ENCODE data around the gene FAT4.

The FAT4 gene

GRCh38 chr4:125325733-125326132, 11.0 kb downstream of the FAT4 start:
- no peaks in the 10 kb centered on the region for H3K27me3 ChIP-seq (ENCODE audit: insufficient read depth, low read length, poor library complexity)
- H2AFZ ChIP-seq (ENCODE audit: low read depth, low read length) = no peak overlapping the region
- no peaks in the 10 kb centered on the region for H3K9me3 ChIP-seq (ENCODE audit: insufficient read depth, low read length, severe bottlenecking)
- H4K20me1 ChIP-seq (ENCODE audit: insufficient read depth, low read length) = no peaks in the 10 kb centered on the region
- H3K36me3 ChIP-seq (ENCODE audit: insufficient read depth, low read length) = no peaks in the 10 kb centered on the region
- H3K79me2 ChIP-seq (ENCODE audit: insufficient read depth, low read length) = no peaks in the 10 kb centered on the region
- H3K4me2 ChIP-seq (ENCODE audit: insufficient read depth, low read length) = no peak overlapping the region
- H3K4me1 ChIP-seq (ENCODE audit: insufficient read depth, low read length) = no peaks in the 10 kb centered on the region
- no peak overlapping the region for H3K4me3 ChIP-seq (ENCODE audit: low read depth in 1 of 2, low read length in 2 of 2)
- no peak overlapping the region for H3K9ac ChIP-seq (ENCODE audit: low read depth, low read length)
- H3K27ac ChIP-seq (ENCODE audit: low read length) = no peak overlapping the region
- no peak for TF ChIP-seq EZH2 (IDR thresholded peaks at IDR 0.05; ENCODE audit: borderline replicate concordance, low read depth, low read length, severe bottlenecking)
- TF ChIP-seq, protein P1, sequence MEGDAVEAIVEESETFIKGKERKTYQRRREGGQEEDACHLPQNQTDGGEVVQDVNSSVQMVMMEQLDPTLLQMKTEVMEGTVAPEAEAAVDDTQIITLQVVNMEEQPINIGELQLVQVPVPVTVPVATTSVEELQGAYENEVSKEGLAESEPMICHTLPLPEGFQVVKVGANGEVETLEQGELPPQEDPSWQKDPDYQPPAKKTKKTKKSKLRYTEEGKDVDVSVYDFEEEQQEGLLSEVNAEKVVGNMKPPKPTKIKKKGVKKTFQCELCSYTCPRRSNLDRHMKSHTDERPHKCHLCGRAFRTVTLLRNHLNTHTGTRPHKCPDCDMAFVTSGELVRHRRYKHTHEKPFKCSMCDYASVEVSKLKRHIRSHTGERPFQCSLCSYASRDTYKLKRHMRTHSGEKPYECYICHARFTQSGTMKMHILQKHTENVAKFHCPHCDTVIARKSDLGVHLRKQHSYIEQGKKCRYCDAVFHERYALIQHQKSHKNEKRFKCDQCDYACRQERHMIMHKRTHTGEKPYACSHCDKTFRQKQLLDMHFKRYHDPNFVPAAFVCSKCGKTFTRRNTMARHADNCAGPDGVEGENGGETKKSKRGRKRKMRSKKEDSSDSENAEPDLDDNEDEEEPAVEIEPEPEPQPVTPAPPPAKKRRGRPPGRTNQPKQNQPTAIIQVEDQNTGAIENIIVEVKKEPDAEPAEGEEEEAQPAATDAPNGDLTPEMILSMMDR (IDR thresholded peaks at IDR 0.05; ENCODE audit: borderline replicate concordance, extremely low read depth, low read length, poor library complexity, severe bottlenecking) = no peak
- ATAC-seq (ENCODE audit: insufficient read depth, low read depth) (no peak), DNase-seq (no peak)

DNA sequence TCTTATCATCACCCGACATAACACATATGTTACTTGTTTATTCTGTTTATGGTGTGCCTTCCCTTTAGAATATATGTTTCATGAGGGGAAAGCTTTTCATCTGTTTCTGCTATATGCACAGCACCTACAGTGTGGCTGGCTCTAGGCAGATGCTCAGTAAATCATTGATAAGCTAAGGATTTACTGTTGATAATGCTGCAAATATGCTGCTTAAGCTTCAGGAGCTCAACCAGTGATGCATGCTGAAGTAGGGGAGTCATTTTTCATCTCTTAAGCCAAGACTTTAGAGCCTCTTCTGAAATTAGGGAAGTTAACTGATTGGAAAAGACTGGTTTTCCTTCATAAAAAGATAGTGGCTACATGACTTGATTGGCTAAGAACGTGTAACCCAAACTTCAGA, 16.4 kb downstream of the FAT4 start:
- no peak overlapping the region for H3K4me3 ChIP-seq (ENCODE audit: low read depth in 1 of 2, low read length in 2 of 2)
- no peak for DNase-seq
- no peak overlapping the region for H2AFZ ChIP-seq (ENCODE audit: low read depth, low read length)
- no peak overlapping the region for H3K9ac ChIP-seq (ENCODE audit: low read depth, low read length)
- no peak overlapping the region for H3K4me2 ChIP-seq (ENCODE audit: insufficient read depth, low read length)
- no peaks in the 10 kb centered on the region for H3K9me3 ChIP-seq (ENCODE audit: insufficient read depth, low read length, severe bottlenecking)
- no peaks in the 10 kb centered on the region for H4K20me1 ChIP-seq (ENCODE audit: insufficient read depth, low read length)
- H3K27ac ChIP-seq (ENCODE audit: low read length) = no peak overlapping the region
- H3K79me2 ChIP-seq (ENCODE audit: insufficient read depth, low read length) = no peaks in the 10 kb centered on the region
- H3K27me3 ChIP-seq (ENCODE audit: insufficient read depth, low read length, poor library complexity) = no peaks in the 10 kb centered on the region
- no peaks in the 10 kb centered on the region for H3K36me3 ChIP-seq (ENCODE audit: insufficient read depth, low read length)
- TF ChIP-seq, protein P1 (IDR thresholded peaks at IDR 0.05; ENCODE audit: borderline replicate concordance, extremely low read depth, low read length, poor library complexity, severe bottlenecking) = no peak
- TF ChIP-seq EZH2 (IDR thresholded peaks at IDR 0.05; ENCODE audit: borderline replicate concordance, low read depth, low read length, severe bottlenecking) = no peak
- no peak for ATAC-seq (ENCODE audit: insufficient read depth, low read depth)
- no peaks in the 10 kb centered on the region for H3K4me1 ChIP-seq (ENCODE audit: insufficient read depth, low read length)

- Histone ChIP-seq H3K79me2 (ENCODE audit: insufficient read depth, low read length) (no peaks in the 10 kb centered on the region), H3K4me1 (ENCODE audit: insufficient read depth, low read length) (no peaks in the 10 kb centered on the region), H3K9me3 (ENCODE audit: insufficient read depth, low read length, severe bottlenecking) (no peaks in the 10 kb centered on the region), H3K9ac (ENCODE audit: low read depth, low read length) (no peak overlapping the region), H3K27me3 (ENCODE audit: insufficient read depth, low read length, poor library complexity) (no peaks in the 10 kb centered on the region), H3K27ac (ENCODE audit: low read length) (no peak overlapping the region), H2AFZ (ENCODE audit: low read depth, low read length) (no peak overlapping the region), H3K4me2 (ENCODE audit: insufficient read depth, low read length) (no peak overlapping the region), H3K36me3 (ENCODE audit: insufficient read depth, low read length) (no peaks in the 10 kb centered on the region), H3K4me3 (ENCODE audit: low read depth in 1 of 2, low read length in 2 of 2) (no peak overlapping the region), H4K20me1 (ENCODE audit: insufficient read depth, low read length) (no peaks in the 10 kb centered on the region)
- DNase-seq (no peak), ATAC-seq (ENCODE audit: insufficient read depth, low read depth) (no peak)
- TF ChIP-seq, protein P1 (IDR thresholded peaks at IDR 0.05; ENCODE audit: borderline replicate concordance, extremely low read depth, low read length, poor library complexity, severe bottlenecking) = no peak
- TF ChIP-seq EZH2 (IDR thresholded peaks at IDR 0.05; ENCODE audit: borderline replicate concordance, low read depth, low read length, severe bottlenecking) = no peak
These were observed 20.2 kb downstream of the FAT4 start for GRCh38 chr4:125334926-125335325.

- no peaks in the 10 kb centered on the region for H3K4me1 ChIP-seq (ENCODE audit: insufficient read depth, low read length)
- H2AFZ ChIP-seq (ENCODE audit: low read depth, low read length) = no peak overlapping the region
- no peak overlapping the region for H3K4me3 ChIP-seq (ENCODE audit: low read depth in 1 of 2, low read length in 2 of 2)
- no peaks in the 10 kb centered on the region for H4K20me1 ChIP-seq (ENCODE audit: insufficient read depth, low read length)
- ATAC-seq (ENCODE audit: insufficient read depth, low read depth) = no peak
- no peak overlapping the region for H3K9ac ChIP-seq (ENCODE audit: low read depth, low read length)
- no peaks in the 10 kb centered on the region for H3K36me3 ChIP-seq (ENCODE audit: insufficient read depth, low read length)
- H3K9me3 ChIP-seq (ENCODE audit: insufficient read depth, low read length, severe bottlenecking) = no peaks in the 10 kb centered on the region
- H3K27me3 ChIP-seq (ENCODE audit: insufficient read depth, low read length, poor library complexity) = no peaks in the 10 kb centered on the region
- TF ChIP-seq, protein P1 (IDR thresholded peaks at IDR 0.05; ENCODE audit: borderline replicate concordance, extremely low read depth, low read length, poor library complexity, severe bottlenecking) = no peak
- no peak for TF ChIP-seq EZH2 (IDR thresholded peaks at IDR 0.05; ENCODE audit: borderline replicate concordance, low read depth, low read length, severe bottlenecking)
- DNase-seq = no peak
- H3K4me2 ChIP-seq (ENCODE audit: insufficient read depth, low read length) = no peak overlapping the region
- no peaks in the 10 kb centered on the region for H3K79me2 ChIP-seq (ENCODE audit: insufficient read depth, low read length)
- H3K27ac ChIP-seq (ENCODE audit: low read length) = no peak overlapping the region
These were observed 24.1 kb downstream of the FAT4 start for GRCh38 chr4:125338814-125339213.

Data from DND-41 (cell line).